Measurements from ENCODE around the gene RBM42. TPM values are rescaled to one million over a fixed set of nuclear protein-coding genes. Genes with fewer than 3 reads are reported as not detected.

The RBM42 gene
- total and polyA plus RNA-seq, 8 donors, result 26.6 to 133 (median 57.6) TPM

- Histone ChIP-seq H3K4me3 (no peak overlapping the region), H3K36me3 (peaks cover 3 to 68% (median 58%) of the 10 kb centered on the region in 4 donors), H3K27ac (no peak overlapping the region), H3K4me1 (no peaks in the 10 kb centered on the region), H3K27me3 (no peaks in the 10 kb centered on the region), H3K9me3 (no peaks in the 10 kb centered on the region)
- TF ChIP-seq POLR2AphosphoS5 (IDR thresholded peaks at IDR 0.05) (no peak), POLR2A (IDR thresholded peaks at IDR 0.05) (no peak), EP300 (IDR thresholded peaks at IDR 0.05) (no peak)
- TF ChIP-seq, protein P1, sequence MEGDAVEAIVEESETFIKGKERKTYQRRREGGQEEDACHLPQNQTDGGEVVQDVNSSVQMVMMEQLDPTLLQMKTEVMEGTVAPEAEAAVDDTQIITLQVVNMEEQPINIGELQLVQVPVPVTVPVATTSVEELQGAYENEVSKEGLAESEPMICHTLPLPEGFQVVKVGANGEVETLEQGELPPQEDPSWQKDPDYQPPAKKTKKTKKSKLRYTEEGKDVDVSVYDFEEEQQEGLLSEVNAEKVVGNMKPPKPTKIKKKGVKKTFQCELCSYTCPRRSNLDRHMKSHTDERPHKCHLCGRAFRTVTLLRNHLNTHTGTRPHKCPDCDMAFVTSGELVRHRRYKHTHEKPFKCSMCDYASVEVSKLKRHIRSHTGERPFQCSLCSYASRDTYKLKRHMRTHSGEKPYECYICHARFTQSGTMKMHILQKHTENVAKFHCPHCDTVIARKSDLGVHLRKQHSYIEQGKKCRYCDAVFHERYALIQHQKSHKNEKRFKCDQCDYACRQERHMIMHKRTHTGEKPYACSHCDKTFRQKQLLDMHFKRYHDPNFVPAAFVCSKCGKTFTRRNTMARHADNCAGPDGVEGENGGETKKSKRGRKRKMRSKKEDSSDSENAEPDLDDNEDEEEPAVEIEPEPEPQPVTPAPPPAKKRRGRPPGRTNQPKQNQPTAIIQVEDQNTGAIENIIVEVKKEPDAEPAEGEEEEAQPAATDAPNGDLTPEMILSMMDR (IDR thresholded peaks at IDR 0.05), result no peak
- 87 to 93% (median 91%) methylated on average over 3 to 17 of the region's 17 CpGs for WGBS, 5 donors
- intact Hi-C loops (cut with DNase I; ENCODE audit: low total_unique reads), result no loop called here
- DNase-seq, result no peak
Measured at GRCh38 chr19:35620001-35620400, 8.8 kb upstream of the RBM42 start.

- intact Hi-C loops (cut with DNase I; ENCODE audit: low total_unique reads), result no loop called here
- H3K4me1 ChIP-seq, result no peaks in the 10 kb centered on the region
- DNase-seq, result no peak
- H3K9me3 ChIP-seq, result no peaks in the 10 kb centered on the region
- H3K4me3 ChIP-seq, result no peak overlapping the region
- peaks cover 0 to 51% (median 42%) of the 10 kb centered on the region in 4 donors for H3K36me3 ChIP-seq
- WGBS, 5 donors, result 93 to 97% (median 95%) methylated on average over 9 of the region's 9 CpGs
- TF ChIP-seq EP300 (IDR thresholded peaks at IDR 0.05) (no peak), POLR2AphosphoS5 (IDR thresholded peaks at IDR 0.05) (no peak), POLR2A (IDR thresholded peaks at IDR 0.05) (no peak)
- TF ChIP-seq, protein P1 (IDR thresholded peaks at IDR 0.05), result no peak
- H3K27ac ChIP-seq, result no peak overlapping the region
- no peaks in the 10 kb centered on the region for H3K27me3 ChIP-seq
Measured at GRCh38 chr19:35621708-35622107, 7.1 kb upstream of the RBM42 start.

DNA sequence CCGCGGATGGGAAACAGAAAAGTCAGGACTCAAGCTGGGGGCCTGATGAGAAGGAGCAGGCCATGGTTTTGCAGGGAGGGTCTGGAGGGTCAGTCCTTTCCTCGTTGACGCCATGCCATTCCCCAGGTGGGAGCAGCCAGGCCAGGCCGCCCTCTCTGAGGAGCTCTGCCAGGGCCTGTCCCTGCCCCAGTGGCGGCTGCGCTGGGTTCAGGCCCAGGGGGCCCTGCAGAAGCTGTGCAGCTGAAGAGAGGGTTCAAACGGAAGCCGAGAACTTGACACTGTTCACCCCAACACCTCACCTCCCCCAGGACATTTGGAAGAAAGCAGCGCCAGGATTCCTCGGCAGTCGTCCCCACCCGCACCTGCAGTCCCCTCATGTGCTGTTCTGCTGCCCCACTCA is 6.1 kb upstream of the RBM42 start:
- H3K27ac ChIP-seq, result no peak overlapping the region
- peaks cover 0 to 41% (median 32%) of the 10 kb centered on the region in 4 donors for H3K36me3 ChIP-seq
- intact Hi-C loops (cut with DNase I; ENCODE audit: low total_unique reads), result no loop called here
- no peaks in the 10 kb centered on the region for H3K9me3 ChIP-seq
- DNase-seq, result no peak
- H3K4me1 ChIP-seq, result peaks cover 0 to 3% (median 2%) of the 10 kb centered on the region in 4 donors
- H3K4me3 ChIP-seq, result no peak overlapping the region
- no peak for TF ChIP-seq EP300 (IDR thresholded peaks at IDR 0.05)
- TF ChIP-seq POLR2A (IDR thresholded peaks at IDR 0.05), result no peak
- WGBS, 5 donors, result 86 to 94% (median 93%) methylated on average over 13 of the region's 13 CpGs
- H3K27me3 ChIP-seq, result no peaks in the 10 kb centered on the region

GRCh38 chr19:35623327-35624010 is 5.4 kb upstream of the RBM42 start:
- Histone ChIP-seq H3K27ac (no peak overlapping the region), H3K4me3 (no peak overlapping the region), H3K27me3 (no peaks in the 10 kb centered on the region), H3K36me3 (peaks cover 0 to 33% (median 27%) of the 10 kb centered on the region in 4 donors), H3K9me3 (no peaks in the 10 kb centered on the region), H3K4me1 (peaks cover 4 to 9% (median 8%) of the 10 kb centered on the region in 4 donors)
- TF ChIP-seq, protein P1 (IDR thresholded peaks at IDR 0.05), result no peak
- TF ChIP-seq POLR2A (IDR thresholded peaks at IDR 0.05) (no peak), EP300 (IDR thresholded peaks at IDR 0.05) (no peak)
- no peak for DNase-seq
- 87 to 94% (median 88%) methylated on average over 6 of the region's 6 CpGs for WGBS, 5 donors
- intact Hi-C loops (cut with DNase I; ENCODE audit: low total_unique reads), result no loop called here

GRCh38 chr19:35628264-35628564 is 622 bp upstream of the RBM42 start:
- Histone ChIP-seq H3K36me3 (peaks cover 30 to 36% (median 31%) of the 10 kb centered on the region in 4 donors), H3K27ac (peak overlapping the region; percentile 77 to 96 (median 93)), H3K27me3 (no peaks in the 10 kb centered on the region), H3K9me3 (no peaks in the 10 kb centered on the region), H3K4me1 (peaks cover 17 to 31% (median 29%) of the 10 kb centered on the region in 4 donors), H3K4me3 (peak overlapping the region; percentile 82 to 97 (median 90))
- whole genome bisulfite sequencing, 5 donors, result 9 to 20% (median 11%) methylated on average over 9 of the region's 9 CpGs
- no peak for DNase-seq
- intact Hi-C loops (cut with DNase I; ENCODE audit: low total_unique reads), result no loop called here
- TF ChIP-seq POLR2AphosphoS5 (IDR thresholded peaks at IDR 0.05), result no peak

Data from stomach (tissue), 9 donors.